ENCODE data around the gene WWOX. TPM values are rescaled to one million over a fixed set of nuclear protein-coding genes. Genes with fewer than 3 reads are reported as not detected.

Gene WWOX
- total and polyA plus RNA-seq, 4 donors = 5.4 to 61.5 (median 18.4) TPM

DNA sequence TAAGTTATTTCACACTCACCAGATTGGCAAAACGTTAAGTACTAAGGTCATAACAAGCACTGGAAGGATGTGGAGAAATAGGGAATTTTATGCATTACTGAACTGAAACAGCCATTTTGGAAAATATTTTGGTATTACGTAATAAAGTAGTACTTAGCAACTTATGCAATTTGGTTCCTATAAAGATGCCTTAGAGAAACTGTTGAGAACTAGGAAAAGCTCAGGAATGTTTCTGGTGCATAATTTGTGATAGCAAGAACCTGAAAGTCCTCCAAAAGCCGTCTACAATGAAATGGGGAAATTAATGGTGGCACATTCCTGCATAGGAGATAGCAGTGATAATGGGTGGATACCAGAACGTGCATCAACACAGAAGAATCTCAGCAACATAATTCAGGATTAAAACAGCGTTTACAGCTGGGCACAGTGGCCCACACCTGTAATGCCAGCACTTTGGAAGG is 472.5 kb downstream of the WWOX start:
- Histone ChIP-seq H3K27me3 (ENCODE audit: control insufficient read depth in 3 of 3, insufficient read depth in 3 of 3, low read length in 2 of 3) (no peaks in the 10 kb centered on the region), H3K9ac (ENCODE audit: insufficient read depth in 1 of 2, low read length in 2 of 2) (no peak overlapping the region), H3K4me3 (no peak overlapping the region), H3K36me3 (ENCODE audit: control insufficient read depth in 4 of 4, insufficient read depth in 4 of 4, low read length in 4 of 4) (no peaks in the 10 kb centered on the region), H3K4me1 (ENCODE audit: control insufficient read depth in 5 of 5, insufficient read depth in 5 of 5, low read length in 5 of 5) (peaks cover 0 to 3% (median 0%) of the 10 kb centered on the region in 5 donors), H3K9me3 (ENCODE audit: control insufficient read depth in 4 of 4, insufficient read depth in 3 of 4, low read length in 3 of 4) (no peaks in the 10 kb centered on the region), H3K27ac (ENCODE audit: low read depth in 1 of 2, low read length in 1 of 2) (no peak overlapping the region)
- ATAC-seq (ENCODE audit: insufficient read depth, low FRiP score) (no peak), DNase-seq (peak in 2 of 3 donors; percentile 33 to 58)
- WGBS, 2 donors = 65 to 77% methylated on average over 5 of the region's 5 CpGs
- TF ChIP-seq, protein P1, sequence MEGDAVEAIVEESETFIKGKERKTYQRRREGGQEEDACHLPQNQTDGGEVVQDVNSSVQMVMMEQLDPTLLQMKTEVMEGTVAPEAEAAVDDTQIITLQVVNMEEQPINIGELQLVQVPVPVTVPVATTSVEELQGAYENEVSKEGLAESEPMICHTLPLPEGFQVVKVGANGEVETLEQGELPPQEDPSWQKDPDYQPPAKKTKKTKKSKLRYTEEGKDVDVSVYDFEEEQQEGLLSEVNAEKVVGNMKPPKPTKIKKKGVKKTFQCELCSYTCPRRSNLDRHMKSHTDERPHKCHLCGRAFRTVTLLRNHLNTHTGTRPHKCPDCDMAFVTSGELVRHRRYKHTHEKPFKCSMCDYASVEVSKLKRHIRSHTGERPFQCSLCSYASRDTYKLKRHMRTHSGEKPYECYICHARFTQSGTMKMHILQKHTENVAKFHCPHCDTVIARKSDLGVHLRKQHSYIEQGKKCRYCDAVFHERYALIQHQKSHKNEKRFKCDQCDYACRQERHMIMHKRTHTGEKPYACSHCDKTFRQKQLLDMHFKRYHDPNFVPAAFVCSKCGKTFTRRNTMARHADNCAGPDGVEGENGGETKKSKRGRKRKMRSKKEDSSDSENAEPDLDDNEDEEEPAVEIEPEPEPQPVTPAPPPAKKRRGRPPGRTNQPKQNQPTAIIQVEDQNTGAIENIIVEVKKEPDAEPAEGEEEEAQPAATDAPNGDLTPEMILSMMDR (IDR thresholded peaks at IDR 0.05; ENCODE audit: control extremely low read depth, extremely low read depth) = no peak

DNA sequence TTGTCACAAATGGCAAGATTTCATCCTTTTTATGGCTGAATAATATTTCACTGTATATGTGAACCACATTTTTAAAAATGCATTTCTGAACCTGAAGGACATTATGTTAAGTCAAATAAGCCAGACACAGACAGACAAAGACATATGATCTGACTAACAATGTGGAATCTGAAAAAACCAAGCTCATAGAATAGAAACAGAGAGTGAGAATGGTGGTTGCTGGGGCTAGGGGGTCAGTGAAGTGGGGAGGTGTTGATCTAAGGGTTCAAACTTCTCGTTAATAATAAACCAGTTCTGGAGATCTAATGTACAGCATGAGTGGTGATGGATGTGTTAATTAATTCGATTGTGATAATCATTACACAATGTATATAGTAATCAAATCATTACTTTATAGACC is 475.1 kb downstream of the WWOX start:
- Histone ChIP-seq H3K9ac (ENCODE audit: insufficient read depth in 1 of 2, low read length in 2 of 2) (no peak overlapping the region), H3K4me1 (ENCODE audit: control insufficient read depth in 5 of 5, insufficient read depth in 5 of 5, low read length in 5 of 5) (peaks cover 0 to 3% (median 0%) of the 10 kb centered on the region in 5 donors), H3K27me3 (ENCODE audit: control insufficient read depth in 3 of 3, insufficient read depth in 3 of 3, low read length in 2 of 3) (no peaks in the 10 kb centered on the region), H3K9me3 (ENCODE audit: control insufficient read depth in 4 of 4, insufficient read depth in 3 of 4, low read length in 3 of 4) (no peaks in the 10 kb centered on the region), H3K36me3 (ENCODE audit: control insufficient read depth in 4 of 4, insufficient read depth in 4 of 4, low read length in 4 of 4) (no peaks in the 10 kb centered on the region), H3K27ac (ENCODE audit: low read depth in 1 of 2, low read length in 1 of 2) (no peak overlapping the region), H3K4me3 (no peak overlapping the region)
- DNase-seq = no peak
- WGBS, 2 donors = 92 to 93% methylated on average over 2 of the region's 2 CpGs
- TF ChIP-seq, protein P1 (IDR thresholded peaks at IDR 0.05; ENCODE audit: control extremely low read depth, extremely low read depth) = no peak
- no peak for ATAC-seq (ENCODE audit: insufficient read depth, low FRiP score)

DNA sequence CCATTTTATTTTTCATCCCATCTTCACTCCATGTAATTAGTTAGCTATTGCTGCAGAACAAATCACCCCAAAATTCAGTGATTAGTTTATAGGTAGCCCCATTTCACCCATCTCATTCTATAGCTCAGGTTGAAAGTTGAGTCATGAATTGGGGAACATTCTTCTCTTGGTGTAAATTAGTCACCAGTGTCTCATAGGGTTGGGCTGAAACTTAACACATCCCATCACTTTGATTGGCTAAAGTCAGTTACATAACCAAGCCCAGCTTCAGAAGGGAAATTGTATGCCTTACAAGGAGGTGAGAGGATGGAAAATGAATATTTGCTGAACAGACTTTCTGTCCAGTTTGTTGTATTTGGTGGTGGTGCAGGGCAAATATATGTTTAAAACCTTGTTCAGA is 477.5 kb downstream of the WWOX start:
- H3K4me1 ChIP-seq (ENCODE audit: control insufficient read depth in 5 of 5, insufficient read depth in 5 of 5, low read length in 5 of 5) = peaks cover 0 to 2% (median 0%) of the 10 kb centered on the region in 5 donors
- TF ChIP-seq, protein P1 (IDR thresholded peaks at IDR 0.05; ENCODE audit: control extremely low read depth, extremely low read depth) = no peak
- H3K27me3 ChIP-seq (ENCODE audit: control insufficient read depth in 3 of 3, insufficient read depth in 3 of 3, low read length in 2 of 3) = no peaks in the 10 kb centered on the region
- no peak for DNase-seq
- ATAC-seq (ENCODE audit: insufficient read depth, low FRiP score) = no peak
- no peak overlapping the region for H3K9ac ChIP-seq (ENCODE audit: insufficient read depth in 1 of 2, low read length in 2 of 2)
- no peaks in the 10 kb centered on the region for H3K36me3 ChIP-seq (ENCODE audit: control insufficient read depth in 4 of 4, insufficient read depth in 4 of 4, low read length in 4 of 4)
- no peak overlapping the region for H3K27ac ChIP-seq (ENCODE audit: low read depth in 1 of 2, low read length in 1 of 2)
- no peak overlapping the region for H3K4me3 ChIP-seq
- H3K9me3 ChIP-seq (ENCODE audit: control insufficient read depth in 4 of 4, insufficient read depth in 3 of 4, low read length in 3 of 4) = no peaks in the 10 kb centered on the region

DNA sequence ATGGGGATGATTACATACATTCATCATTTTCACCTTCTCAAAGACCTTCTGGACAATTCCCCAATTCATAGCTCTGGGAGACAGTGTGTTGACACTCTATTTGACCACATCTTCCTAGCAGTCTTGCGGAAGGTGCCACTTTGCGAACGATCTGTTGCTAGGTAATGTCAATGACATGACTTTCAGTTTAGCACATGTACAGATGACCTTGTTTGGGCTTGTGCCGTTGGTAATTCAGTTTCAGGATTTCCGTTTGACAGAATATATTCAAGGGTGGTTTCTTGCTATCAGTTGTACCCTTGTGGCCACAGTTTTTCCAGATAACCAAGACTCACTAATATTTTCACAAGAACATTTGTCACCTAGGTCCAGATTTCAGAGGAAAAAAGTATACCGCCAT is 478.2 kb downstream of the WWOX start:
- TF ChIP-seq, protein P1 (IDR thresholded peaks at IDR 0.05; ENCODE audit: control extremely low read depth, extremely low read depth) = no peak
- 81 to 84% methylated on average over 6 of the region's 6 CpGs for WGBS, 2 donors
- Histone ChIP-seq H3K9ac (ENCODE audit: insufficient read depth in 1 of 2, low read length in 2 of 2) (no peak overlapping the region), H3K9me3 (ENCODE audit: control insufficient read depth in 4 of 4, insufficient read depth in 3 of 4, low read length in 3 of 4) (no peaks in the 10 kb centered on the region), H3K4me3 (no peak overlapping the region), H3K36me3 (ENCODE audit: control insufficient read depth in 4 of 4, insufficient read depth in 4 of 4, low read length in 4 of 4) (no peaks in the 10 kb centered on the region), H3K4me1 (ENCODE audit: control insufficient read depth in 5 of 5, insufficient read depth in 5 of 5, low read length in 5 of 5) (no peaks in the 10 kb centered on the region), H3K27ac (ENCODE audit: low read depth in 1 of 2, low read length in 1 of 2) (no peak overlapping the region), H3K27me3 (ENCODE audit: control insufficient read depth in 3 of 3, insufficient read depth in 3 of 3, low read length in 2 of 3) (no peaks in the 10 kb centered on the region)
- DNase-seq (no peak), ATAC-seq (ENCODE audit: insufficient read depth, low FRiP score) (no peak)
